Smooth muscle cell (in vitro differentiated cells): ENCODE results near the gene ADH1B. TPM values are rescaled to one million over a fixed set of nuclear protein-coding genes. Genes with fewer than 3 reads are reported as not detected.
"Not testable (repeated sequence)": the region's sequence is repeated elsewhere in the genome, so short reads cannot be mapped to it uniquely, and the experiment has no call there.

Source experiments
- DNase-seq: peaks from one replicate; lab custom pipeline; 2025; ENCODE audit not compliant: unreplicated experiment; lab: John Stamatoyannopoulos, UW
- H2AFZ ChIP-seq: fragments of 200-600 bp; sonication (generic); 2 replicates; pipeline ENCODE4 v1.6.0; 2016; ENCODE audit warnings: antibody characterized with exemption, low read depth, mild to moderate bottlenecking
- H3F3A ChIP-seq: fragments of 200-600 bp; sonication (generic); 2 replicates; pipeline ENCODE4 v1.6.0; 2017; ENCODE audit warnings: antibody characterized with exemption, low read depth
- H3K27ac ChIP-seq: fragments of 200-600 bp; sonication (generic); 2 replicates; pipeline ENCODE4 v1.5.1; 2016; ENCODE audit warnings: low read depth, mild to moderate bottlenecking
- H3K27me3 ChIP-seq: fragments of 200-600 bp; sonication (generic); 2 replicates; pipeline ENCODE4 v1.6.1; 2016; ENCODE audit warnings: low read depth, mild to moderate bottlenecking
- H3K36me3 ChIP-seq: fragments of 200-600 bp; sonication (generic); 2 replicates; pipeline ENCODE4 v1.5.1; 2016; ENCODE audit warnings: low read depth
- H3K4me1 ChIP-seq: fragments of 200-600 bp; sonication (generic); 2 replicates; pipeline ENCODE4 v1.5.1; 2016; ENCODE audit warnings: low read depth
- H3K4me2 ChIP-seq: fragments of 200-600 bp; sonication (generic); 2 replicates; pipeline ENCODE4 v1.6.0; 2016; ENCODE audit warnings: mild to moderate bottlenecking
- H3K4me3 ChIP-seq: fragments of 200-600 bp; sonication (generic); 2 replicates; pipeline ENCODE4 v1.5.1; 2016; ENCODE audit warnings: mild to moderate bottlenecking
- H3K79me2 ChIP-seq: fragments of 200-600 bp; sonication (generic); 2 replicates; pipeline ENCODE4 v1.6.0; 2016; ENCODE audit warnings: low read depth, mild to moderate bottlenecking
- H3K9ac ChIP-seq: fragments of 200-600 bp; sonication (generic); 2 replicates; pipeline ENCODE4 v1.6.0; 2016; ENCODE audit warnings: low read depth
- H3K9me3 ChIP-seq: fragments of 200-600 bp; sonication (generic); replicated peaks from 2 replicates; pipeline ENCODE4 v1.5.1; 2016; ENCODE audit warnings: low read depth
- H4K20me1 ChIP-seq: fragments of 200-600 bp; sonication (generic); 2 replicates; pipeline ENCODE4 v1.6.0; 2016; ENCODE audit warnings: low read depth
- CTCF ChIP-seq: fragments of 200-600 bp; sonication (generic); IDR thresholded peaks from 2 replicates; pipeline ENCODE4 v1.5.1; 2017; ENCODE audit warnings: borderline replicate concordance, mild to moderate bottlenecking, antibody characterized with exemption; ENCODE audit not compliant: insufficient read depth, poor library complexity, severe bottlenecking
- WGBS: methylation state at CpG from one replicate; pipeline ENCODE4 v1.1.7; 2016; ENCODE audit warnings: low lambda C conversion rate; 5-methylcytosine and 5-hydroxymethylcytosine counted together
- polyA plus RNA-seq: library from polyadenylated mRNA; unstranded; fragments of >200 nt; fragmentation: Nextera tagmentation; extraction: Ambion mirVana; gene quantifications from 2 replicates; pipeline ENCODE4 v1.2.1, GENCODE V29; 2016
- total RNA-seq: library from RNA; depleted of rRNA; stranded (reverse); fragments of >200 nt; gene quantifications from 2 replicates; pipeline ENCODE4 v1.2.3, GENCODE V29; 2014

ADH1B gene
- total and polyA plus RNA-seq, 2 experiments from 2014 or later: not detected

- no peak for DNase-seq
- H3K79me2 ChIP-seq: no peaks in the 10 kb centered on the region
- H3K4me2 ChIP-seq: no peak overlapping the region
- H2AFZ ChIP-seq: no peak overlapping the region
- no peak overlapping the region for H3K4me3 ChIP-seq
- WGBS: 66% methylated on average over 3 of the region's 3 CpGs
- H3K9ac ChIP-seq: no peak overlapping the region
- no peaks in the 10 kb centered on the region for H4K20me1 ChIP-seq
- H3K27ac ChIP-seq: no peak overlapping the region
- no peaks in the 10 kb centered on the region for H3K9me3 ChIP-seq
- no peak for TF ChIP-seq CTCF
- peaks cover 10% of the 10 kb centered on the region for H3K4me1 ChIP-seq
- H3F3A ChIP-seq: no peaks in the 10 kb centered on the region
- no peaks in the 10 kb centered on the region for H3K27me3 ChIP-seq
- H3K36me3 ChIP-seq: no peaks in the 10 kb centered on the region
These were observed 3.8 kb upstream of the ADH1B start for GRCh38 chr4:99324979-99325378.

- H3K9me3 ChIP-seq: no peaks in the 10 kb centered on the region
- no peaks in the 10 kb centered on the region for H3K79me2 ChIP-seq
- H3K27ac ChIP-seq: no peak overlapping the region
- H3K4me2 ChIP-seq: no peak overlapping the region
- H4K20me1 ChIP-seq: no peaks in the 10 kb centered on the region
- H3K4me1 ChIP-seq: peaks cover 10% of the 10 kb centered on the region
- DNase-seq: no peak
- H3K9ac ChIP-seq: no peak overlapping the region
- H3K27me3 ChIP-seq: no peaks in the 10 kb centered on the region
- H2AFZ ChIP-seq: no peak overlapping the region
- 82% methylated on average over 1 of the region's 1 CpG for WGBS
- no peaks in the 10 kb centered on the region for H3F3A ChIP-seq
- H3K4me3 ChIP-seq: no peak overlapping the region
- no peaks in the 10 kb centered on the region for H3K36me3 ChIP-seq
- no peak for TF ChIP-seq CTCF
These were observed 3.2 kb upstream of the ADH1B start for GRCh38 chr4:99324361-99324760.

GRCh38 chr4:99323756-99324155 lies 2.6 kb upstream of the ADH1B start:
- no peaks in the 10 kb centered on the region for H4K20me1 ChIP-seq
- no peaks in the 10 kb centered on the region for H3K36me3 ChIP-seq
- H3K4me3 ChIP-seq: no peak overlapping the region
- no peak overlapping the region for H3K27ac ChIP-seq
- WGBS: 87% methylated on average over 1 of the region's 1 CpG
- H3K4me2 ChIP-seq: no peak overlapping the region
- H3K9me3 ChIP-seq: no peaks in the 10 kb centered on the region
- no peaks in the 10 kb centered on the region for H3K79me2 ChIP-seq
- no peak for DNase-seq
- no peaks in the 10 kb centered on the region for H3F3A ChIP-seq
- no peak for TF ChIP-seq CTCF
- H3K27me3 ChIP-seq: no peaks in the 10 kb centered on the region
- no peak overlapping the region for H3K9ac ChIP-seq
- H2AFZ ChIP-seq: no peak overlapping the region
- H3K4me1 ChIP-seq: peaks cover 10% of the 10 kb centered on the region

- 96% methylated on average over 8 of the region's 8 CpGs for WGBS
- not testable (repeated sequence) for H3K4me3 ChIP-seq, H3K4me2 ChIP-seq, H3K9me3 ChIP-seq, H4K20me1 ChIP-seq, H3K27ac ChIP-seq, H3K27me3 ChIP-seq, H3K9ac ChIP-seq, H3F3A ChIP-seq, H2AFZ ChIP-seq, DNase-seq, H3K79me2 ChIP-seq, H3K36me3 ChIP-seq
- peaks cover 10% of the 10 kb centered on the region for H3K4me1 ChIP-seq
These were observed 3.4 kb downstream of the ADH1B start for GRCh38 chr4:99317811-99318210.
